Measurements from ENCODE around the gene SH3BGRL2. TPM values are rescaled to one million over a fixed set of nuclear protein-coding genes. Genes with fewer than 3 reads are reported as not detected.
A peak's percentile ranks its signal among the peaks of the same experiment; 100 is the strongest.

SH3BGRL2 gene
- polyA plus RNA-seq, 3 donors from 2014 or later: 0.22 to 3.4 TPM; not detected in 1

GRCh38 chr6:79625746-79626145, 5.4 kb upstream of the SH3BGRL2 start:
- H3K36me3 Mint-ChIP-seq: no peaks in the 10 kb centered on the region
- no peak overlapping the region for H3K27ac Mint-ChIP-seq
- H3K4me1 Mint-ChIP-seq: peaks cover 0 to 2% of the 10 kb centered on the region in 2 donors
- DNase-seq: no peak
- H3K4me3 Mint-ChIP-seq: no peak overlapping the region
- H3K27me3 Mint-ChIP-seq (ENCODE audit: low read depth in 3 of 3): peaks cover 0 to 10% (median 3%) of the 10 kb centered on the region in 3 donors
- peaks cover 0 to 6% (median 0%) of the 10 kb centered on the region in 6 donors for H3K9me3 Mint-ChIP-seq

- peaks cover 0 to 1% (median 0%) of the 10 kb centered on the region in 3 donors for H3K36me3 Mint-ChIP-seq
Measured at GRCh38 chr6:79626811-79627210, 4.3 kb upstream of the SH3BGRL2 start.

GRCh38 chr6:79627422-79627821, 3.7 kb upstream of the SH3BGRL2 start:
- Mint-ChIP-seq H3K27ac (no peak overlapping the region), H3K36me3 (peaks cover 0 to 4% (median 0%) of the 10 kb centered on the region in 3 donors), H3K9me3 (peaks cover 0 to 6% (median under 1%) of the 10 kb centered on the region in 6 donors), H3K4me3 (no peak overlapping the region), H3K4me1 (peaks cover 2 to 10% of the 10 kb centered on the region in 2 donors), H3K27me3 (ENCODE audit: low read depth in 3 of 3) (peaks cover 2 to 16% (median 4%) of the 10 kb centered on the region in 3 donors)
- no peak for DNase-seq

More at GRCh38 chr6:79626811-79627210, 4.3 kb upstream of the SH3BGRL2 start:
- peaks cover 2 to 7% of the 10 kb centered on the region in 2 donors for H3K4me1 Mint-ChIP-seq
- H3K9me3 Mint-ChIP-seq: peaks cover 0 to 6% (median under 1%) of the 10 kb centered on the region in 6 donors
- H3K27ac Mint-ChIP-seq: no peak overlapping the region
- no peak for DNase-seq
- no peak overlapping the region for H3K4me3 Mint-ChIP-seq
- peaks cover 2 to 14% (median 4%) of the 10 kb centered on the region in 3 donors for H3K27me3 Mint-ChIP-seq (ENCODE audit: low read depth in 3 of 3)

- Mint-ChIP-seq H3K27me3 (ENCODE audit: low read depth in 3 of 3) (peaks cover 2 to 19% (median 6%) of the 10 kb centered on the region in 3 donors), H3K27ac (no peak overlapping the region), H3K4me3 (no peak overlapping the region), H3K36me3 (peaks cover 0 to 4% (median 0%) of the 10 kb centered on the region in 3 donors), H3K4me1 (peaks cover 2 to 10% of the 10 kb centered on the region in 2 donors), H3K9me3 (peaks cover 0 to 6% (median under 1%) of the 10 kb centered on the region in 6 donors)
- DNase-seq: no peak
Measured at GRCh38 chr6:79628466-79629288, 2.5 kb upstream of the SH3BGRL2 start.

GRCh38 chr6:79630380-79630882, 698 bp upstream of the SH3BGRL2 start:
- Mint-ChIP-seq H3K36me3 (peaks cover 0 to 4% (median 0%) of the 10 kb centered on the region in 3 donors), H3K27me3 (ENCODE audit: low read depth in 3 of 3) (peaks cover 3 to 23% (median 7%) of the 10 kb centered on the region in 3 donors), H3K27ac (no peak overlapping the region), H3K4me3 (peak overlapping the region in 3 of 5 donors; percentile 14 to 49 (median 26)), H3K9me3 (peaks cover 0 to 6% (median 1%) of the 10 kb centered on the region in 6 donors), H3K4me1 (peaks cover 2 to 10% of the 10 kb centered on the region in 2 donors)
- no peak for DNase-seq

GRCh38 chr6:79631693-79632172, 604 bp downstream of the SH3BGRL2 start:
- Mint-ChIP-seq H3K4me3 (peak overlapping the region in 4 of 5 donors; percentile 20 to 73 (median 46)), H3K4me1 (peaks cover 2 to 10% of the 10 kb centered on the region in 2 donors), H3K9me3 (peaks cover 0 to 6% (median 1%) of the 10 kb centered on the region in 6 donors), H3K36me3 (peaks cover 0 to 4% (median 0%) of the 10 kb centered on the region in 3 donors), H3K27me3 (ENCODE audit: low read depth in 3 of 3) (peaks cover 4 to 23% (median 12%) of the 10 kb centered on the region in 3 donors), H3K27ac (no peak overlapping the region)
- DNase-seq: no peak

GRCh38 chr6:79632580-79632979, 1.5 kb downstream of the SH3BGRL2 start:
- H3K4me3 Mint-ChIP-seq: no peak overlapping the region
- no peak for DNase-seq
- H3K27ac Mint-ChIP-seq: no peak overlapping the region
- H3K27me3 Mint-ChIP-seq (ENCODE audit: low read depth in 3 of 3): peaks cover 4 to 22% (median 12%) of the 10 kb centered on the region in 3 donors
- peaks cover 0 to 5% (median 1%) of the 10 kb centered on the region in 6 donors for H3K9me3 Mint-ChIP-seq
- H3K36me3 Mint-ChIP-seq: peaks cover 0 to 4% (median 0%) of the 10 kb centered on the region in 3 donors
- peaks cover 2 to 10% of the 10 kb centered on the region in 2 donors for H3K4me1 Mint-ChIP-seq

GRCh38 chr6:79634491-79635231, 3.5 kb downstream of the SH3BGRL2 start:
- Mint-ChIP-seq H3K9me3 (peaks cover 0 to 5% (median under 1%) of the 10 kb centered on the region in 6 donors), H3K4me3 (no peak overlapping the region), H3K4me1 (peaks cover 2 to 10% of the 10 kb centered on the region in 2 donors), H3K27ac (no peak overlapping the region), H3K27me3 (ENCODE audit: low read depth in 3 of 3) (peaks cover 4 to 23% (median 9%) of the 10 kb centered on the region in 3 donors), H3K36me3 (peaks cover 0 to 4% (median 0%) of the 10 kb centered on the region in 3 donors)
- DNase-seq: no peak

GRCh38 chr6:79635232-79635543, 4.1 kb downstream of the SH3BGRL2 start:
- Mint-ChIP-seq H3K27me3 (ENCODE audit: low read depth in 3 of 3) (peaks cover 4 to 24% (median 9%) of the 10 kb centered on the region in 3 donors), H3K27ac (no peak overlapping the region), H3K4me1 (peaks cover 2 to 10% of the 10 kb centered on the region in 2 donors), H3K9me3 (peaks cover 0 to 5% (median under 1%) of the 10 kb centered on the region in 6 donors), H3K4me3 (no peak overlapping the region), H3K36me3 (peaks cover 0 to 4% (median 0%) of the 10 kb centered on the region in 3 donors)
- DNase-seq: no peak

- Mint-ChIP-seq H3K27me3 (ENCODE audit: low read depth in 3 of 3) (peaks cover 2 to 16% (median 8%) of the 10 kb centered on the region in 3 donors), H3K27ac (no peak overlapping the region), H3K36me3 (peaks cover 0 to 3% (median 0%) of the 10 kb centered on the region in 3 donors), H3K9me3 (peaks cover 0 to 5% (median under 1%) of the 10 kb centered on the region in 6 donors), H3K4me1 (peaks cover 0 to 4% of the 10 kb centered on the region in 2 donors), H3K4me3 (no peak overlapping the region)
- DNase-seq: no peak
Measured at GRCh38 chr6:79636673-79637072, 5.5 kb downstream of the SH3BGRL2 start.

- Mint-ChIP-seq H3K27ac (no peak overlapping the region), H3K9me3 (peaks cover 0 to 5% (median under 1%) of the 10 kb centered on the region in 6 donors), H3K4me3 (no peak overlapping the region), H3K27me3 (ENCODE audit: low read depth in 3 of 3) (peaks cover 1 to 5% (median 5%) of the 10 kb centered on the region in 3 donors), H3K36me3 (no peaks in the 10 kb centered on the region), H3K4me1 (no peaks in the 10 kb centered on the region)
- no peak for DNase-seq
Measured at GRCh38 chr6:79640146-79641111, 9.3 kb downstream of the SH3BGRL2 start.

- no peak overlapping the region for H3K27ac Mint-ChIP-seq
- H3K27me3 Mint-ChIP-seq (ENCODE audit: low read depth in 3 of 3): peaks cover 0 to 4% (median 0%) of the 10 kb centered on the region in 3 donors
- peaks cover 0 to 7% (median 0%) of the 10 kb centered on the region in 6 donors for H3K9me3 Mint-ChIP-seq
- H3K4me1 Mint-ChIP-seq: no peaks in the 10 kb centered on the region
- DNase-seq: no peak
- no peak overlapping the region for H3K4me3 Mint-ChIP-seq
- no peaks in the 10 kb centered on the region for H3K36me3 Mint-ChIP-seq
Measured at GRCh38 chr6:79646006-79646405, 14.9 kb downstream of the SH3BGRL2 start.
